G401.6 (cell line): ENCODE measurements around the gene STAMBP.
"Not testable (repeated sequence)": the region's sequence is repeated elsewhere in the genome, so short reads cannot be mapped to it uniquely, and the experiment has no call there.

Source experiments
- FAIRE-seq: peaks from 2 replicates; lab custom pipeline; 2012; peaks lifted over from hg19 to GRCh38; lab: Jason Lieb, UNC

The STAMBP gene

DNA sequence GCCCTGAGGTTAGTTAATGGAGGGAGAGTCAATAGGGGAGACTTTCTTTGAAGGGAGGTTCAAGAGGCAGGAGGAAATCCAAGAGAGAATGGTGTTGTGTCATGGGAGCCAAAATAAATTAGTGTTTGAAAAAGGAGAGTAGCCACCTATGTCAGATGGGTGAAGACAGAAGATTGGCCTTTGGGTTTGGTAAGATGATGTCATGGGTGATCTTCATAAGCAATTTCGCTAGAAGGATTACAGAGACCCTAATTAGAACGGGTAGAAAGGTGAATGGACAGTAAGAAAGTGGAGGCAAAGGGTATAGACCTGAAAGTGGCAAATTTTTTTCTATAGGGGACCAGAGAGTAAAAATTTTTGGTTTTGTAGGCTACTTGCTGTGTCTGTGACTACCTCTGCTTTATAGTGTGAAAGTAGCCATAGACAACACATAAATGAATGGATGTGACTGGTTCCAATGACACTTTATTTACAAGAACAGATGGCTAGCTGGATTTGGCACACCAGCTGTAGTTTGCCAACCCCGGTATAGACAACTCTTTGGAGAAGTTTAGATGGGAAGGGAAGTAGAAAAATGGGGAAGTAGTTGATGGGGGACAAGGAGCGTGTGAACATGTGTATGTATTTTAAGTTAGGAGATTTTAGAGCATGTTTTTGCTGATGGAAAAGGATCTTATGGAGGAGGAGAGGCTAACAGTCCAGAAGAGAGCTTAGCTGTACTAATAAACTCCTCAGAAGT, 9.3 kb downstream of the STAMBP start:
- FAIRE-seq: no peak

DNA sequence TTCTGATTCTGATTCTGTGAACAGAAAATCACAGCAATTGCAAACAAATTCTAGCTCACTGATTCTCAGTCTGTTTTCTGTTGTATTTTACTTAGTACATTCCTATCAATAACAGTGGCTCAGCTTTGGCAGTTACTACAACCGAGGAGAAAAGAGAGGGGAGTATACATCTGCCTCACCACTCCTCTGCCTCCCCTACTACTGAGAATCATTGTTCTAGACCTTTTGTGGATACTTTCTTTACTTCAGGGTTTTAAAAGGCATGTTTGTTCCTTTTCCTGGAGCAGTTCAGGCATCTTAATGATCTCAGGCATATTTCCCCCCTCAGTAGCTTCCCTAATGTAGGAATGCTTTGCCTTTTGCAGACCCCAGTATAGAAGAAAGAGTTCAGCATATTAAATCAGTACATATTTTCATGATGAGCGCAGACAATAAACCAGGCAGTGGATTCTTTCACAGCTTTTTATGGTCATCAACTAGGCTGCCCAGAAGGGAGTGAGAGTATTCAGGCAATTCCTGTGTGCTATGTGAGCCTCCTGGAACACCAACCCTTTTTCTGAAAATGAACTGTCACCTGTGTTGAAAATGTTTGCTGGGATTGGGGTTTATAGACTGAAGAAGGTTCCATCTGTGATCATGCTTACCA, 10.3 kb downstream of the STAMBP start:
- no peak for FAIRE-seq

DNA sequence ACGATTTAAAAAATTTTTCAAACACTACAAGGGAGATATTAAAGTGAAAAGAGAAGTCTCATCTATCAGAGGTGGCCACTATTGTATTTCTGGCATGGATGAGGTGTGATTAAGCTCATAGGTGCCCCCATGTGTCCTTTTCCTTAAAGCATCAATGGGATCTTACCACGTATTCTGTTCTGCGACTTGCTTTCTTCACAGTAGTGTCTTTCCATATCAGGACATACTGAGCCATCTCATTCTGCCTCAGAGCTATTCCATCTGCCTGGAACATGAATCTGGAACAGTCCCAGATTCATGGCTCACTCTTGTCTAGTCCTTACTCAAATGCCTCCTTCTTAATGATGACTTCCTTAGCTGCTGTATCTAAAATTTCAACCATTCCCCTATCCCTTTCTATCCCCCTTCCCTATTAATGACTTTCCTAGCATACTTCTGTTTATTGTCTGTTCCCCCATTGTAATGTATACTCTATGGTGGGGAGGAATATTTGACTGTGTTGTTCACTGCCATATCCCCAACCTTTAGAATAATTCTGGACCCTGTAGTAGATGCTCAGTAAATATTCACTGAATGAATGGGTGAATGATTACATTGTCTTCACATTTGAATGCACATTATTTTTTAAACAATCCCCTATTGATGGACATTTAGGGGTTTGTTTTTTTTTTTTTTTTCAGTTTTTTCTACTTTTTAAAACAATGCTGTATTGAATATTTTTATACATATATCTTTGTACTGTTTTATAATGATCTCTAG, 11.1 kb downstream of the STAMBP start:
- FAIRE-seq: no peak

DNA sequence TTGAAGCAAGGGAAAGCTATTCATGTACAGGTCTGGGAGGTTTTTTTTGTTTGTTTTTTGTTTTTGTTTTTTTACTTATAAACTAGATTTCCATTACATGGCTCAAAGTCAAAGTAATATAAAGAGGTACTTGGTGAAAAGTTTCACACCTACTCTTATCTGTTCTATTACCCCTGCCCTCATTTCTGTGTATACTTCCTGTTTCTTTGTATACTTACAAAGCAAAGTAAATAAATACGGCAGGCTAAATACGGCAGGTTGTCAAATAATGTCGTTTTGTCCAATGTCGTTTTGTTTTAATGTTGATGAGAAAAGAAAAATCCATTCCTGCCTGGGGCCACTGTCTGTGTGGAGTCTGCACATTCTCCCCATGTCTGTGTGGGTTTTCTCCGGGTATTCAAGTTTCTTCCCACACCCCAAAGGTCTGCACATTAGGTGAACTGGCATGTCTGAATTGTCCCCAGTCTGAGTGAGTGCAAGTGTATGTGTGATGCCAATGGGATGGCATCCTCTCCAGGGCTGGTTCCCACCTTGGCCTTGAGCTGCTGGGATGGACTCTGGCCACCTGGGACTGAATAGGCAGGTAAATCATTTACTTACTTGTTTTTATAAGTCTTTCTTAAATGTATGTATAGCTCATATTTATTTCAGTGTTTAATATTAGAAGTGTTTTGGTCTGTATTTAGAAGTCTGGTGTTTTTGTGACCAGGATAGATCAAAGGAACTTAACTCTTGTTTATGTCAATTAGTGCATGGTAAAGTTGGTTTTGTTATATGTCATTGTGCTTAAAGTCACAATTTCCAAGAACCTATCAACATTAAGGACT, 13.4 kb downstream of the STAMBP start:
- FAIRE-seq: no peak

DNA sequence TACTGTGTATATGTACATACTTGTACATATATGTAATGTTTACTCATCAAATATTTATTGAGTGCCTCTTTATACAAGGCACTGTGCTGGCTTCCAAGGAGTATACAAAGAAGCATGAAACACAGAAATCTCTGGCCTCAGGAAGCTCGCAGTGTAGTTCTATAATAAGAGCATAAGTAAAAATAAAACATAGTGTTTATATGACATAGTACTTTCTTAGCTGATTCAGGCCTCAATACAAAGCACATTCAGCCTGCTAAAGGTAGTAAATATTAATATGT, 13.9 kb downstream of the STAMBP start:
- FAIRE-seq: no peak

DNA sequence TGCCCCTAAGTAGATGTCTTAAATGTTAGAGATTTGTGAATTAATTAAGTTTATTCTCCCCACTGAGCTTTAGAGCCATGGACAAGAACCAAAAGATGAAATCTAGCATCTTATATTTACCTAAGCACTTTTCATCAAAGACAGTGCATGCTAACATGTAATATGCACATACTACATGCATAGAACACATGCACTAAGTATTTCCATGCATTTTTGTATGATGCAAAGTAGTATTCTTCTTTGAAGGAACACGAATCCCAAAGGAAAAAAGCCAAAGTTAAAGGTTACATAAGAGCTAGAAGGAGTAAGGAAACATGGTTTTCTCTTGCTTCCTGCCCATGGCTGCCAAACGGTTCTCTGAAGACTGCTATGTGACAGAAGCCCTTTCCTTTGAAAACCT, 15.3 kb downstream of the STAMBP start:
- FAIRE-seq: no peak

DNA sequence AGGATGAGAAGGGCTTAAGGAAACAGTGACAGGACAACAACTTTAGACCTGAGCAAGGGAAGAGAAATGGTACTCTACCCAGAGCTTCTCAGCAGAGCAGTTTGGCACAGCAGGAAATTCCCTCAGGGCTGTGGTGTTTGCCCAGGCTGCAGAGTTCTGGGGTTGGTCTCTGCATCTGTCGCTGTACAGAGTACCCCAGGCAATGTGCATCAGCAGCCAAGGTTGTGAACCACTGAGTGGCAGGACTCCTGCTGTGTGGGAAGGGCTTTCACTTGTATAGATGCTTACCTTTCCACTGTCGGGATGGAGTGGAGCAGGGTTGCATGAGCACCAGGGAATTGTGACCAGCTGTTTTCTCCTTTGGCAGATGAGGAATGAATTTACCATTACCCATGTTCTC, 21.2 kb downstream of the STAMBP start:
- no peak for FAIRE-seq

DNA sequence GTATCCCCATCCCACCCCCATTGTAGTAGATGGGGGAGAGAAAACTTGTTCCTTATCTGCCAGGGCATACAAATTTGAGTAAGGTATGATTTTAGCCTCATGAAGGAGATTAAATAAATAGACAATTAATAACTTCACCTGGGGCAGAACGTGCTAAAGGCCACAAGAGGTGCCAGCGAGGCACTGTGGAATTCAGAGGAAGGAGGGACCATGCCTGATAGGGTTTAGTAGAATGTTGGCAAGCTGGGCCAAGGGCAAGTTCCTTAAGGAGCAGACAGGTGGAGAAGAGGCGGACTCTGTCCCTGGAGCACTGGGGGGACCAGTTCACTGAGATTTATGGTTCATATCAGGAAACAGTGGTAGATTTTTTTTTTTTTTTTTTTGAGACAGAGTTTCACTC, 22.5 kb downstream of the STAMBP start:
- no peak for FAIRE-seq

DNA sequence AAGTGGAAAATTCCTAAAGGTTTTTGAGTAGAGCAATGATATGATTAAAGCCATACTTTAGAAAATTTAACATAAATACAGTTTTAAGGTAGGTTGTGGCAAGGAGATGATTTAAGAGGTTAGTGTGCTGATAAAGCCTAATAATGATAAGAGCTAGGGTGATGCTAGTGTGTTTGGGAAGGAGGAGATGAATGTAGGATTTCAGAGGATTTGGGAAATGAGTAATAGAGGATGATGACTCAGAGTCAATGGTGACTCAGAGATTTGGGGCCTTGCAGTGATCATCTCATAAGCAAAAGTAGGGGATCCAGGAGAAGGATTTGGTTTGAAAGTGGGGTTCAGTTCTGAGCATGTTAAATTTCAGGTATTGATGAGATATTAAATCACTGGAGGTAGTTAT, 23.3 kb downstream of the STAMBP start:
- no peak for FAIRE-seq

DNA sequence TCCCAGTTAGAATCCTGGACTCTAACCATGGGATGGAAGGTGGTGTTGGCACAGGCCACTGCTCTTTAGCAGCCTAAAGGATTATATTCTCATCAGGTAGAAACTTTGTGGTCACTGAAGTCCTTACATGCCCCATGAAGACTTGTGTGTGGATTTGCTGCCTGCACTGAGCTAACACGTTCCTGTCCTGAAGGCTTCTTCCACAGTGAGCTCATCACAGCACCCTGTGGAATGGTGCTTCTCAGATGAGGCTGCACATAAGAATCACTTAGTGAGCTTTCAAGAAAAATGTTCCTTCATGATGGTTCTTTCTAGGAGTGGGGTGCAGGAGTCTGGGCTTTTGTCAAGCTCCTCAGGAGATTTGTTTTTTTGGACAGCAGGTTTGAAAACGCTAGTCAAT, 26.8 kb downstream of the STAMBP start:
- FAIRE-seq: no peak

DNA sequence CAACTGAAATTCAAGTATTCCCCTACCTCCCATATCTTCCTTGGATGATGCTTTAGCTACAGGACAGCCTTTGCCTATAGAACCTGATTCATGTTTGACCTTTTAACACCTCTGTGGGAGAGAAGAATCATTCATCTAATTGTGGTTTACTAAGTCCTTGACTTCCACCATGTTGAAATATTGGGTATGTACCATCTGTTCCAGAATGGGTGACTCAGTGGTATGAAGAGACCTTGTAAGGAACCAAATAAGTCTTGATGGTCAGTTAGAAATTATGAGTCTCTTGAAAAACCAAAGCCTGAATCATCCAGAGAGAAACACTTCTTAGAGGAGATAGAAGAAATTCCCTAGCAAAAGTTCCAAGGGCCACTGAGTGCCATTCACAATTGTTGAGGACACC, 27.5 kb downstream of the STAMBP start:
- no peak for FAIRE-seq

DNA sequence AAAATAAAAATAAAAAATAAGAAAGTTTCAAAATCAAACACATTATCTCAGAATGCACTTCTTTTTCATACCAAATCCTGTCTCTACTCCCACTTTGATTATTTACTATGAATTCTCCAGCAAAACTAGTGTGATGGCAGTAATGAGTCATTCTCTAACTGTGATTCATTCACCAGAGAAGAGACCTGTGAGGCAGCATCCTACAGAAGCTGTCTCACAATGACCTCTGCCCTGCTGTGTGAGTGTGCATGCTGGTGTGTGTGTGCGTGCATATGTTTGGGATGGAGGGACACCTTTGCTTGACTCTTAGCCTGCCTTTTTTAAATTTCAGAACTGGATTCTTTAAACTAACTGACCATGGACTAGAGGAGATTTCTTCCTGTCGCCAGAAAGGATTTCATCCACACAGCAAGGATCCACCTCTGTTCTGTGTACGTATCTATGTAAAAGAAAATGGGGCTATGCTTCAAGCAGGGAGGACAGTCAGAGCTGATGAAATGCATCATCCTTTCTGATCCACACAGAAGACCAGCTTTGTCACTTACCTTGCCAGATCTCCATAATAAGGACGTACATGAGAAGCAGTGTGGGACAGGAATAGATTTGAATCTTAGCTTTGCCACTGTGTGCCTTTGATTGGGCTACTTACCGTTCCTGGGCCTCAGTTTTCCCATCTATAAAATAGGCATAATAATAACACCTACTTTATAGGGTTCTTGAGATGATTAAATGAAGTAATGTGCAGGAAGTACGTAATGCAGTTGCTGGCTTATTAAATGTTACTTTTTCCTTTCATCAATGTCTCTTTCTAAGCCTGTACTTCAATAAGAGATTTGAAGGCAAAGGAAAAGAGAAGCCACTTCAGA, 31.2 kb downstream of the STAMBP start:
- no peak for FAIRE-seq

DNA sequence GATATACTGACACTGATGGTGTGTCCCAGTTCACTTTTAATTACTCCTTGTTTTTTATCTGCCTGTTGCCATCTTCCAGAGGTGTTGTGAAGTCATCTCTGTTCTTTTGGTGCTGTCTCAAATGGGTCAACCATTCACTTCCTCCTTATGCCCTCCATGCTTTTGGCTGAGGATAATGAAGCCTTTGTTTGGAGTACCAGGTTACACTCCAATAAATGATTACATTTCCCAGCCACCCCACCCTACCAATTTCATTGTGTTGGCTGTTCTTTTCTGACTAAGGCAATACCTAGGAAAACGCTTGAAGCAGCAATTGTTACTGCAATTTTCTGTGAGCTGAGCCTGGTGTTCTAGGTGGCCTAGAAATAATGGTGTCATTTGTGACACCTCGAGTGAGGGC, 34.2 kb downstream of the STAMBP start:
- no peak for FAIRE-seq

DNA sequence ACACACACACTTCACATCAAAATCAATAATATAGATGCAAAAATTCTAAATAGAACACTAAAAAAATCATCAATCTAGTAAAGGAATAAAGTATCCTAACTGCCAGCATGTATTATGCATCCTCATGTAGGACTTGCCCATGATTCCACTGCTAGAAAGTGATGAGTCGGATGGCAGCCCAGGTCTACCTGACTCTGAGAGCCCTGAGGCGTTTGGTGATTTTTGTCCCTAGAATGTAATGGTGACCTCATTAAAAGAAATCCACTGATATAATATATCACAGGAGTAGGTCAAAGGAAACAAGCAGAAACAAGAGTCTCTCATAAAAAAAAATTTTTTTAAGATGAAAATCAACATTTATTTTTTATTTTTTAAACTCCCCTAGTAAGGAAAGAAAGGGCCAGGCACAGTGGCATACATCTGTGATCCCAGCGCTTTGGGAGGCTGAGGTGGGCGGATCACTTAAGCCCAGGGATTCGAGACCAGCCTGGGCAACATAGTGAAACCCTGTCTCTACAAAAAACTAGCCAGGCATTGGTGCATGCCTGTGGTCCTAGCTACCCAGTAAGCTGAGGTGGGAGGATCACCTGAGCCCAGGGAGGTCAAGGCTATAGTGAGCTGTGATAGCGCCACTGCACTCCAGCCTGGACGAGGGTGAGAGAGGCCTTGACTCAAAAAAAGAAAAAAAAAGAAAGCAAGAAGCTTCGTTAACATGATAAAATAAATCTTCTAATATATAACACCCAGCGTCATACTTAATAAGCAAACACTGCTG, 39.6 kb downstream of the STAMBP start:
- FAIRE-seq: no peak

DNA sequence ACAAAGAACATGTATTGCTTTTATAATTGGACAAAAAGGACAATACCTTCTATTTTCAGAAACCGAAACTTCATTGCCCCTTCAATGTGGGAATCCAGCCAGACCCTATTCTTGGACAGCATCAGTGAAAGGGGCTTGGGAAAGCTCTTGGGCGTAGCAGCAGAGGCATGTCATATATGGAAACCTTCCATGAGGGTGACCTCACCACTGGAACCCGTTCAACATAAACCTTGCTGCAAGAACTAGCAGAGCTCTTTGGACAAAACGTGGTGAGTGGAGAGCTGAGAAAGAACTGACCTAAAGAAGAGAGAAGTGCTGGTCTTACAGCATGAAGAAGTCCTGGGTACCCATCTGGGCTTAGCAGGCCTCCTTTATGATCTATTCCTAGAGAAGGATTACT, 41.3 kb downstream of the STAMBP start:
- no peak for FAIRE-seq

DNA sequence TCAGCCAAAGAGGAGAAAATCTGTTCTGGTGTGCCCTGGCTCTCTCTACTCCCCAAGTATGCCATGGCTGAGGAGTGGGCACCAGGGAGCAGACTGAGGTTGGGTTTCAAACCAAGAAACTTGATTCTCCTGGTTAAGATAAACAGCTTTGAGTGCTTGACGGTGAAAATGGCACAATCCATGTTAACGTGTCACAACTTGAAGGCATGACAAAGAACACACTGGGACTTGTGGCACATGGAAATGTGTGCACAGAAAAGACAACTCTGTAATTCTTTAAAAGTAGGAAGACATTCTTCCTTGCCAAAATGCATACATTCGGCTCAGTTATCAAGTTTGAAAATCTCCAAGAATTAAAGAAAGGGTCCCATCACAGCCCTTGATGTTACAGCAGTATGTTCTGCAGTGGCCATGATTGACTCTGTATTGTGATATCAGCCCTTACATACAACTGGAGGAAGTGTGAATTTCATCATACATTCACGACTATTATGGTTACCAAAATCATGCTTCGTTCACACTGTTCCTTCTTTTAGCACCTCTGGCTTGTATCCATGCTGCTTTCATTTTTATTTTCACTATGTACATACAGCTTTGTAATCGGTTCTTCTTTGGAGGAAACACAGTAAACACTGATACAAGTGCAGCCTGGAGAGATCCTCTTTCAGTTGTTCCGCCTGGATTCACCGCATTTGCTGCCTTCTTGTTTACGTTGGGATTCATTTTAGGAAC, 48.5 kb downstream of the STAMBP start:
- no peak for FAIRE-seq

DNA sequence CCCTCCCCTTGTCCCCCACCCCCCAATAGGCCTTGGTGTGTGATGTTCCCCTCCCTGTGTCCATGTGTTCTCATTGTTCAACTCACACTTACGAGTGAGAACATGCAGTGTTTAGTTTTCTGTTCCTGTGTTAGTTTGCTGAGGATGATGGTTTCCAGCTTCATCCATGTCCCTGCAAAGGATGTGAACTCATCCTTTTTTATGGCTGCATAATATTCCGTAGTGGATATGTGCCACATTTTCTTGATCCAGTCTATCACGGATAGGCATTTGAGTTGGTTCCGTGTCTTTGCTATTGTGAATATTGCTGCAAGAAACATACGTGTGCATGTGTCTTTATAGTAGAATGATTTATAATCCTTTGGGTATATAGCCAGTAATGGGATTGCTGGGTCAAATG, 49.2 kb downstream of the STAMBP start:
- not testable (repeated sequence) for FAIRE-seq

DNA sequence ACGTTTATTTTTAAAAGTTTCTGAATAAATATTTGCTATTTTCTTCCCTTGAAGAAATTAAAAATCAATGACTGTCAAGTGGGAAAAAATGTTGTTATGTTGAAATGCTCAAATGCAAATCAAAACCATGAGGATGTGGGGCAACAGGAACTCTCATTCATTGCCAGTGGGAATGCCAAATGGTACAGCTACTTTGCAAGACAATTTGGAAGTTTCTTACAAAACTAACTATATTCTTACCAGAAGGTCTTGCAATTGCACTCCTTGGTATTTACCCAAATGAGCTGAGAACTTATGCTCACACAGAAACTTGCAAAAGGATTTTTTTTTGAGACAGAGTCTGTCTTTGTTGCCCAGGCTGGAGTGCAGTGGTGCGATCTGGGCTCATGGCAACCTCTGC, 56.6 kb downstream of the STAMBP start:
- no peak for FAIRE-seq

DNA sequence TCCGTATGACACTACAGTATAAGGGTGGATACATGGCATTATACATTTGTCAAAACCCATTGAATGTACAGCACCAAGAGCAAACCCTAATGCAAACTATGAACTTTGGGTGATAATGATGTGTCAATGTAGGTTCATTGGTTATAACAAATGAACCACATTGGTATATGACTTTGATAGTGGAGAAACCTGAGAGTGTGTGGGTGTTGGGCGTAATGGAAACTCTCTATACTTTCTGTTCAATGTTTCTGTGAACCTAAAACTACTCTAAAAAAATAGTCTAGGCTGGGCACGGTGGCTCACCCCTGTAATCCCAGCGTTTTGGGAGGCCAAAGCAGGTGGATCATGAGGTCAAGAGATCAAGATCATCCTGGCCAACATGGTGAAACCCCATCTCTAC, 57.6 kb downstream of the STAMBP start:
- FAIRE-seq: no peak

DNA sequence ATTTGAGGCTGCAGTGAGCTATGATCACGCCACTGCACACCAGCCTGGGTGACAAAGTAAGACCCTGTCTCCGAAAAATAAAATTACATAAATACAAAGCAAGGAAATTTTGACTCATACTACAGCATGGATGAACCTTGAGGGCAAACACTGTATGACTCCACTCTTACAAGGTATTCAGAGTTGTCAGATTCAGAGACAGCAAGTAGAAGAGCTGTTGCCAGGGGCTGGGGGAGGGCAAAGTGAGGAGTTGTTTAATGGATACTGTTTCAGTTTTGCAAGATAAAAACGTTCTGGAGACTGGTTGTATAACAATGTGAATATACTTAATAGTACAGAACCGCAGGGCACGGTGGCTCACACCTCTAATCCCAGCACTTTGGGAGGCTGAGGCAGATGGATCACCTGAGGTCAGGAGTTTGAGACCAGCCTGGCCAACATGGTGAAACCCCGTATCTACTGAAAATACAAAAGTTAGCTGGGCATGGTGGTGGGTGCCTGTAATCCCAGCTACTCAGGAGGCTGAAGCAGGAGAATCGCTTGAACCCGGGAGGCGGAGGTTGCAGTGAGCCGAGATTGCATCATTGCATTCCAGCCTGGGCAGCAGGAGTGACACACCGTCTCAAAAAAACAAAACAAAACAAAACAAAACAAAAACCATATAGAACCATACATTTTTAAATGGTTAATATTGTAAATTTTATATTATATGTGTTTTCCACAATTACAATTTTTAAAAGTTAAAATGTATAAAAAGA, 59.0 kb downstream of the STAMBP start:
- FAIRE-seq: not testable (repeated sequence)
